ENCODE results near the gene POMT2.

The POMT2 gene

GRCh38 chr14:77225254-77225653 lies 95.4 kb downstream of the POMT2 start:
- no peak for FAIRE-seq
- TF ChIP-seq POLR2A (IDR thresholded peaks at IDR 0.05; ENCODE audit: low read depth, low read length) (no peak), TAF1 (IDR thresholded peaks at IDR 0.05; ENCODE audit: borderline replicate concordance, low read depth, low read length) (no peak)
- no peak for DNase-seq (ENCODE audit: insufficient read length)

All from GM12892 (cell line).